GOT3 (cell line): ENCODE results near the gene PHACTR4.
"Not testable (repeated sequence)": the region's sequence is repeated elsewhere in the genome, so short reads cannot be mapped to it uniquely, and the experiment has no call there.

Experiments
- DNase-seq: peaks from one replicate; lab custom pipeline; 2025; ENCODE audit warnings: mixed read lengths; lab: John Stamatoyannopoulos, UW

PHACTR4 gene

GRCh38 chr1:28437264-28437923 lies 67.9 kb downstream of the PHACTR4 start:
- no peak for DNase-seq

DNA sequence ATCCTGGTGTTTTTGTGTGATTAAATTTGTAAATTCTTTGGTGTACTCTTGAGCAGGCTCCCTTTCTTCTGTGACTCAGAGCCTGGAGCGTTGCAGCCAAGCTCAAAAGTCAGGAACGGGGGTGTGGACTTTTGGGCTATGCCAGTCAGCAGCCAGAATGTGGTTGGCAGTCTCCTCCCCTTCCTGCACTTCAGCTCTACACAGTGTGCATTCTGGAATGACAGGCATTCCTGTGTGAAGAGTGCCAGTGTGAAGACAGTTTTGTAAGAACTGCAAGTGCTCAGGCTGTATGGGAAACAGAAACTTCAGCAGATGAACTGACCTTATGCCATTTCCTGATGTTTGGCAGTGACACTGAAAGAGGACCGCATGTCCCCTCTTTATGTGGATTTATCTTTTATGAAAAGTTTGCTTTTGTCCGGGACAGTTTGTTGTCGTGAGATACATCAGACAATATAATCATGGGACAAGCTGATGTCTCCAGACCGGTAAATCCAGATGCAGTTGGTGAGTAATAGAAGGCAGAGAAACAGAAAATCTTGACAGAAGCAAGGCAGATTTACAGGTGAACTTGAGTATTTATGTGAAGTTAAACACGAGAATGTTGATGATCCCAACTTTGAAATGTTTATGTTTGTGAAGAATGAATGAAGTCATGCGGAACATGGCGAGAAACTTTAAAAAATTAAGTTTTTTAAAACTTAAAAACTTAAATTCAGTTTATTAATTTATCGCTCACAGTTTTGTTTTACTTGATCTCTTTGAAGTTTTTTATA lies 68.6 kb downstream of the PHACTR4 start:
- peak; percentile 61 for DNase-seq

DNA sequence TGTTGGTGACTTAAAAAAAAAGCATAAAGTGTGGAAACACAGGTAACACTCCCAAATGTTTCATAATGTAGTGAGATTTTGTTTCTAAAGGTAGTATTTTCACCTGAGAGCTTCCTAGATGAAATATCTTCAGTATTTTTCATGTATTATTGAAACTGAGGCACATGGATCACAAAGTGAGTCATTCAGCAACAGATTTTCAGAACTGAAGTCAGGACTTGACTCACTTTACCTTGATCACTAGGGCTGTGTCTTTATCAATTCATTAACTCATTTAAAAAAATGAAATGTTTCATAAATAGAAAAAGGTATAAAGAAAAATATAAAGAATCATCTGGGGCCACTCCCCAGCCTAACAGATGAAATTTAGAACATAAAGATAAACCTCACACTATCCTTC lies 69.8 kb downstream of the PHACTR4 start:
- no peak for DNase-seq

DNA sequence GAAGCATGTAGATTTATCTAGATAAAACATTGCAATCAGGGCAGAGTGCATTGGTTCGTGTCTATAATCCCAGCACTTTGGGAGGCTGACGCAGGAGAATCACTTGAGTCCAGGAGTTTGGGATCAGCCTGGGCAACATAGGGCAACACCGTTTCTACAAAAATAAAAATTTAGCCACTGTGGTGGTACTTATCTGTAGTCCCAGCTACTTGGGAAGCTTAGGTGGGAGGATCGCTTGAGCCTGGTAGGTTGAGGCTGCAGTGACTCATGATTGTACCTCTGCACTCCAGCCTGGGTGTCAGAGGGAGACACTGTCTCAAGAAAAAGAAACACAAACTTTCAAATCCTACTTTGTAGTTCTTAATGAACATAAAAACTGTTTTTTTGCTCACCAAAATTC lies 72.1 kb downstream of the PHACTR4 start:
- DNase-seq, result no peak

DNA sequence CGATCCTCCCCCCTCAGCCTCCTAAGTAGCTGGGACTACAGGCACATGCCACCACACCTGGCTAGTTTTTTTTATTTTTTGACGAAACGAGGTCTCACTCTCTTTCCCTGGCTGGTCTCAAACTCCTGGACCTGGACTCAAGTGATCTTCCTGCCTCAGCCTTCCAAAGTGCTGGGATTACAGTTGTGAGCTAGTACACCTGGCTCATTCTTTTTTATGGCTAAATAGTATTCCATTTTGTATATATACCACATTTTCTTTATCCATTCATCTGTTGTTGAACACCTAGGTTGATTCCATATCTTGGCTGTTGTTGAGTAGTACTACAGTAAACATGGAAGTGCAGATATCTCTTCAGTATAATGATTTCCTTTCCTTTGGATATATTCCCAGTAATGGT lies 74.0 kb downstream of the PHACTR4 start:
- DNase-seq, result no peak

DNA sequence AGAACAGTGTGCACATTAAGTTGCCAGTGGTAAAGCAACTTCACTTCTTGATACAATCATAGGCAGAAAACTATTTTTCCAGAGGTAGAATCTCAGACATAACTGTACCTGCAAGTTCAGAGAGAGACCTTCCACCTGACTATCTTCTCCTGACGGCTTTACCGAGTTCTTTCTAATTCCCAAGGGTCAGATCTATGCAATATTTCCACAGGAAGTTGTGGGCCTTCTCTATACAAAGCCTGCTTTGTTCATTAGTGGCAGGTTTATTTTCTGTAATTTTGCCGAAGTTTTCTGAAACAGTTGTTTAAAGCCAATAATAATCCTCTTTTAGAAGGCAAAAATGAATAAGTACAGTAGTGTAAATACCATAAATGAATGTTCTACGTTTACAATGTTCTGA lies 78.1 kb downstream of the PHACTR4 start:
- no peak for DNase-seq

GRCh38 chr1:28448094-28448611 lies 78.6 kb downstream of the PHACTR4 start:
- DNase-seq, result not testable (repeated sequence)

- no peak for DNase-seq
Observed at GRCh38 chr1:28449904-28450303, 80.4 kb downstream of the PHACTR4 start.

DNA sequence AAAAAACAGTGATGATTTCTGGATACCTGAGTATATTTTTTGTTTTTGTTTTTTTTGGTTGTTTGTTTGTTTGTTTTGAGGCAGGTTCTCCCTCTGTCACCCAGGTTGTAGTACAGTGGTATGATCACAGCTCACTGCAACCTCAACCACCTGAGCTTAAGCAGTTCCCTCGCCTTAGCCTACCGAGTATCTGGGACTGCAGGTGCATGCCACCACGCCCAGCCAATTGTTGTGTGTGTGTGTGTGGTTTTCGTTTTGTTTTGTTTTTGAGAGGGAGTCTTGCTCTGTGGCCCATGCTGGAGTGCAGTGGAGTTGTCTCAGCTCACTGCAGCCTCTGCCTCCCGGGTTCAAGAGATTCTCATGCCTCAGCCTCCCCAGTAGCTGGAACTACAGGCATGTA lies 81.0 kb downstream of the PHACTR4 start:
- DNase-seq, result no peak

GRCh38 chr1:28451011-28451410 lies 81.5 kb downstream of the PHACTR4 start:
- DNase-seq, result no peak

DNA sequence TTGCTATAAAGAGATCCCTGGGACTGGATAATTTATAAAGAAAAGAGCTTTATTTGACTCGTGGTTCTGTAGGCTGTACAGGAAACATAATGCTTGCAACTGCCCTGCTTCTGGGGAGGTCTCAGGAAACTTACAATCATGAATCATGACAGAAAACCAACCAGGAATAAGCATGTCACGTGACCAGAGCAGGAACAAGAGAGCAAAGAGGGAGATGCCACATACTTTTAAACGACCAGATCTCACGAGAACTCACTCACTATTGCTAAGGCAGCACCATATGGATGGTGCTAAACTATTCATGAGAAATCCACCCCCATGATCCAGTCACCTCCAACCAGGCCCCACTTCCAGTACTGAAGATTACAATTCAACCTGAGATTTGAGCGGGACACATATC lies 86.5 kb downstream of the PHACTR4 start:
- no peak for DNase-seq

DNA sequence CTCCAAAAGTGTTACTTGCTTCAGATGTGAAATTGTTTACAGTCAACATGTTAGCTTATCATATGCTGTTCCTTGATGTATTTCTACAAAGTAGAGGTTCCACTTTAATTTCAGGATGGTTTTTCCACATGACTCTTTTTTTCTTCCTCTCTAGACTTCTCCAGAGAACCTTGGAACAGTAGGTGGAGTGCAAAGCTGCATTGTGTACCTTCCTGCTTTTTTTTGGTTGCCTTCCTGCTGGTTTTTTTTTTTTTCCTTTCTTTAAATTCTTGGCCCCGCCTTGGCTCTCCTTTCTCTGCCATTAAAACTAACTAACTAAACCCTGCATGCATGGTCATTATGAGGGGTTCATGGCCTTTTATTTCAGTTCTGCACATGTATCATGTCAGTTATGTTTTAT lies 88.1 kb downstream of the PHACTR4 start:
- no peak for DNase-seq

- no peak for DNase-seq
Observed at GRCh38 chr1:28458237-28459228, 89.0 kb downstream of the PHACTR4 start.

GRCh38 chr1:28466226-28466778 lies 96.8 kb downstream of the PHACTR4 start:
- DNase-seq, result no peak

- no peak for DNase-seq
Observed at GRCh38 chr1:28470146-28470545, 100.6 kb downstream of the PHACTR4 start.

DNA sequence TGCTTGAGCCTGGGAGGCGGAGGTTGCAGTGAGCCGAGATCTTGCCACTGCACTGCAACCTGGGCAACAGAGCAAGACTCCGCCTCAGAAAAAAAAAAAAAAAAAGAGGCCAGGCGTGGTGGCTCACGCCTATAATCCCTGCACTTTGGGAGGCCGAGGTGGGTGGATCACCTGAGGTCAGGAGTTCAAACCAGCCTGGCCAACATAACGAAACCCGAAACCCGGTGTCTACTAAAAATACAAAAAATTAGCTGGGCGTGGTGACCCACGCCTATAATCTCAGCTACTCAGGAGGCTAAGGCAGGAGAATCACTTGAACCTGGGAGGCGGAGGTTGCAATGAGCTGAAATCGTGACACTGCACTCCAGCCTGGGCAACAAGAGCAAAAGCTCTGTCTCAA lies 110.0 kb downstream of the PHACTR4 start:
- not testable (repeated sequence) for DNase-seq

- no peak for DNase-seq
Observed at GRCh38 chr1:28480308-28480707, 110.8 kb downstream of the PHACTR4 start.

- DNase-seq, result no peak
Observed at GRCh38 chr1:28482138-28482537, 112.6 kb downstream of the PHACTR4 start.

DNA sequence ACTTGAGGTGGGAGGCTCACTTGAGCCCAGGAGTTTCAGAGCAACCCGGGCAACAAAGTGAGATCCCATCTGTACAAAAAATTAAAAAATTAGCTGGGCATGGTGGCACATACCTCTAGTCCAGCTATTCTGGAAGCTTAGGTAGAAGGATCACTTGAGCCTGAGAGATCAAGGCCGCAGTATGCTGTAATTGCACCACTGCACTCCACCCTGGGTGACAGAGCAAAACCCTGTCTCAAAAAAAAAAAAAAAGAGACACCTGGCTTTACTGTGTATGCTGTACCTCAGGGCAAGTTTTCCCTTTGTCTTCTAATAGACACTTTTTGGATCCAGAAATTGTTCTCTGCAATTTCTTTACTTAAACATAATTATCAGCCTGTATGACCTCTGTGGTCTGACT lies 113.2 kb downstream of the PHACTR4 start:
- DNase-seq, result no peak

GRCh38 chr1:28494737-28495136 lies 125.2 kb downstream of the PHACTR4 start:
- no peak for DNase-seq

DNA sequence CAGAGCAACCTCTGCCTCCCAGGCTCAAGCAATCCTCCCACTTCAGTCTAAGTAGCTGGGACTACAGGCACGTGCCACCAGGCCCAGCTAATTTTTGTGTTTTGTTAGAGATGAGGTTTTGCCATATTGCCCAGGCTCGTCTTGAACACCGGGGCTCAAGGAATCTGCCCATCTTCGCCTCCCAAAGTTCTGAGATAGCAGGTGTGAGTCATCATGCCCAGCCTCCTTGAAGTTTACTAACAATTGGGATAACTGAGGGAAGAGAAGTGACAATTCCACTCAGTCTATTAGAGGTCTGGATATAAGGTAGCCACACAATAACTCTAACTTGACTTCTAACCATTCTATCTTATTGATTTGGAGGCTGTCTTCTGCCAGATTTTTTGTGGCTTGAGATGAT lies 130.0 kb downstream of the PHACTR4 start:
- DNase-seq, result no peak

DNA sequence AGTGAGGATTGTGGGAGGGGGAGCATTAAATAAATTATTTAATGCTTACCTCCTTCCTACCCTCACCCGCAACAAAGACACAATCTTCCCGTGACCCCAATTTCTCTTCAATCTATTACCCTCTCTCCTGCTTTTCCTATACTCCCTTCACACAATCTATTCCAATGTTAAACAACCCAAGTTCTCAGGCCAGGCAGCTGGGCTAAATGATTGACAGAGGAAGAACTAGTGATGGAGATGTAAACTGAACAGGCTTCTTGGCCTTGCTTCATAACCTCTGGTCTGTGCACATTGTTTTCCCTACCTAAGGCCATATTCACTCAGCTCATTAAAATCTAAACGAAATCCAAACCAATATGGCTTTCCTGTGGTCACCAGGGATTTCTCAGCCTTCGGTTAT lies 132.4 kb downstream of the PHACTR4 start:
- DNase-seq, result no peak
